Heart left ventricle (tissue), 16 donors: ENCODE data around the gene FTCD. TPM values are rescaled to one million over a fixed set of nuclear protein-coding genes. Genes with fewer than 3 reads are reported as not detected.

Experiments
- ATAC-seq, 4 donors: fragments of 200-7000 bp; cut with Tn5 transposase; one replicate each; pipeline ENCODE4 v1.9.1; 2020 to 2022; ENCODE audit warnings: moderate library complexity in 4 of 4, mild to moderate bottlenecking in 3 of 4, moderate number of reproducible peaks in 1 of 4
- DNase-seq, 5 donors: peaks; one replicate each; pipeline ENCODE4 v3.0.0-alpha.2; 2020
- H3K27ac ChIP-seq, 12 donors: fragments of 200-600 bp; sonication (generic) in 4 of 12; one replicate each; pipeline versions ENCODE4 v1.5.0 to v1.8.0; 2016 to 2022; ENCODE audit warnings: mild to moderate bottlenecking in 2 of 12
- H3K27me3 ChIP-seq, 9 donors: fragments of 200-600 bp; sonication (generic) in 2 of 9; one replicate each; pipeline versions ENCODE4 v1.5.1 to v1.8.0; 2016 to 2022; ENCODE audit warnings: mild to moderate bottlenecking in 3 of 9
- H3K36me3 ChIP-seq, 9 donors: fragments of 200-600 bp; sonication (generic) in 2 of 9; one replicate each; pipeline versions ENCODE4 v1.5.0 to v1.8.0; 2018 to 2022; ENCODE audit warnings: mild to moderate bottlenecking in 2 of 9
- H3K4me1 ChIP-seq, 12 donors: fragments of 200-600 bp; sonication (generic) in 4 of 12; one replicate each; pipeline versions ENCODE4 v1.5.0 to v1.8.0; 2016 to 2022; ENCODE audit warnings: mild to moderate bottlenecking in 3 of 12
- H3K4me3 ChIP-seq, 12 donors: fragments of 200-600 bp; sonication (generic) in 4 of 12; one replicate each; pipeline versions ENCODE4 v1.5.0 to v1.8.0; 2017 to 2022; ENCODE audit warnings: mild to moderate bottlenecking in 9 of 12, moderate library complexity in 4 of 12
- H3K9me3 ChIP-seq, 12 donors: fragments of 200-600 bp; sonication (generic) in 4 of 12; one replicate each; pipeline versions ENCODE4 v1.5.0 to v1.8.0; 2016 to 2022; ENCODE audit warnings: mild to moderate bottlenecking in 1 of 12
- CTCF ChIP-seq, 12 donors: fragments of 200-600 bp; sonication (generic) in 4 of 12; IDR thresholded peaks; one replicate each; pipeline versions ENCODE4 v1.5.0 to v1.8.0; 2018 to 2022; ENCODE audit warnings: antibody characterized with exemption in 12 of 12, mild to moderate bottlenecking in 5 of 12
- POLR2A ChIP-seq, 2 donors: fragments of 450-650 bp; IDR thresholded peaks; one replicate each; pipeline ENCODE4 v1.6.1; 2017; ENCODE audit warnings: antibody characterized with exemption in 2 of 2, mild to moderate bottlenecking in 2 of 2, moderate library complexity in 2 of 2
- WGBS, 4 donors: extraction: QIAGEN DNeasy Blood & Tissue Kit in 2 of 4; methylation state at CpG; one replicate each; pipeline versions ENCODE4 v1.1.5 to v1.1.7; 2013 to 2018; 5-methylcytosine and 5-hydroxymethylcytosine counted together
- intact Hi-C, 10 donors: fragments of 100-400 bp; cut with DNase I; formaldehyde crosslinking; loops; one replicate each; pipeline versions ENCODE4 v1.11.1 to v1.14.2; 2022
- polyA plus RNA-seq, 2 donors: library from polyadenylated mRNA; stranded (reverse); fragments of 200-250 nt; gene quantifications; one replicate each; pipeline ENCODE4 v1.2.3, GENCODE V29; 2013
- total RNA-seq, 9 donors: library from RNA; depleted of rRNA in 2 of 9; stranded (reverse); fragments of >200 nt in 2 of 9; fragmentation: NEBNext Ultra II Directional in 3 of 9; extraction: Animal tissue kit (Norgen Biotek cat#: 25700) in 3 of 9; gene quantifications; one replicate each; pipeline versions ENCODE4 v1.1.0 to v1.2.4, GENCODE V29; 2016 to 2023
- donor health status: ischemic (EF 13 %, LVEDD 7.1; RV severe dilation, severe dysfunction).
- donor health status: healthy with polysubstance abuse.
- donor health status: DM: no; HTN: yes; CAD: no.
- donor health status: DM: no; HTN: no; CAD: no.
- donor health status: ischemic (EF 25% LVEDD 6.9; RV normal size, moderate dysfunction).
- donor health status: ischemic (EF 25% LVEDD 5.7; RV mildly dilated, moderate dysfunction).
- donor health status: healthy.
- donor health status: DM: yes; HTN: yes; CAD: no.
- donor health status: ischemic (EF 35%, LVEDD 5.7; RV mildly dilated, moderate dysfunction).
- donor health status: nonischemic (EF 11% LVEDD 7.7; RV severe dilation, severe dysfunction).
- donor health status: DM: yes; HTN: yes; CAD: no.
- donor health status: PGD.
- donor health status: ischemic (EF 29% LVEDD 5.4; RV normal size, mild dysfunction).
- donor health status: nonischemic (EF 23%, LVEDD 6.1; RV moderate dilation, normal function).

The FTCD gene
- total and polyA plus RNA-seq, 11 donors: 0.17 to 3.1 (median 1.2) TPM; not detected in 1

- Histone ChIP-seq H3K27me3 (no peaks in the 10 kb centered on the region), H3K27ac (no peak overlapping the region), H3K4me3 (no peak overlapping the region), H3K4me1 (peaks cover 3 to 15% (median 10%) of the 10 kb centered on the region in 12 donors), H3K36me3 (no peaks in the 10 kb centered on the region), H3K9me3 (no peaks in the 10 kb centered on the region)
- intact Hi-C loops: loop anchor here in 3 of 10 donors (5.0 to 10.0 kb wide), 3 partner anchors 73 to 93 kb away; partner anchors contain the start of gene LSS (in 2 of the 3)
- ATAC-seq (no peak), DNase-seq (peak; percentile 6 to 65 (median 20))
- 86 to 91% (median 88%) methylated on average over 36 to 47 of the region's 47 CpGs for WGBS, 4 donors
- TF ChIP-seq CTCF (IDR thresholded peaks at IDR 0.05) (no peak), POLR2A (IDR thresholded peaks at IDR 0.05) (no peak)
Observed at GRCh38 chr21:46151261-46151988, 4.0 kb downstream of the FTCD start.

- no peak for TF ChIP-seq CTCF (IDR thresholded peaks at IDR 0.05)
- TF ChIP-seq POLR2A (IDR thresholded peaks at IDR 0.05): no peak
- Histone ChIP-seq H3K9me3 (no peaks in the 10 kb centered on the region), H3K27me3 (no peaks in the 10 kb centered on the region), H3K36me3 (no peaks in the 10 kb centered on the region), H3K27ac (no peak overlapping the region), H3K4me1 (peaks cover 3 to 15% (median 10%) of the 10 kb centered on the region in 12 donors), H3K4me3 (no peak overlapping the region)
- intact Hi-C loops: loop anchor here in 3 of 10 donors (5.0 to 10.0 kb wide), 3 partner anchors 74 to 94 kb away; partner anchors contain the start of gene LSS (in 2 of the 3)
- DNase-seq: peak in 4 of 5 donors; percentile 3 to 59 (median 12)
- 89 to 96% (median 91%) methylated on average over 8 to 24 of the region's 24 CpGs for WGBS, 4 donors
- ATAC-seq: no peak
Observed at GRCh38 chr21:46150491-46151121, 4.8 kb downstream of the FTCD start.

- TF ChIP-seq CTCF (IDR thresholded peaks at IDR 0.05) (no peak), POLR2A (IDR thresholded peaks at IDR 0.05) (no peak)
- DNase-seq: peak; percentile 2 to 55 (median 15)
- no peak overlapping the region for H3K27ac ChIP-seq
- no peak overlapping the region for H3K4me3 ChIP-seq
- no peak for ATAC-seq
- whole genome bisulfite sequencing, 4 donors: 83 to 90% (median 84%) methylated on average over 12 to 19 of the region's 19 CpGs
- intact Hi-C loops: loop anchor here in 3 of 10 donors (5.0 to 10.0 kb wide), 3 partner anchors 75 to 95 kb away; partner anchors contain the start of gene LSS (in 2 of the 3)
- H3K36me3 ChIP-seq: no peaks in the 10 kb centered on the region
- H3K9me3 ChIP-seq: no peaks in the 10 kb centered on the region
- H3K4me1 ChIP-seq: peaks cover 3 to 15% (median 10%) of the 10 kb centered on the region in 12 donors
- no peaks in the 10 kb centered on the region for H3K27me3 ChIP-seq
Observed at GRCh38 chr21:46150073-46150472, 5.3 kb downstream of the FTCD start.
